NCI-H1694 (cell line): ENCODE measurements around the gene PCDH15.

Source experiments
- DNase-seq: peaks from one replicate; lab custom pipeline; 2025; lab: John Stamatoyannopoulos, UW

The PCDH15 gene

GRCh38 chr10:54130394-54130793 is 670.6 kb downstream of the PCDH15 start:
- no peak for DNase-seq

DNA sequence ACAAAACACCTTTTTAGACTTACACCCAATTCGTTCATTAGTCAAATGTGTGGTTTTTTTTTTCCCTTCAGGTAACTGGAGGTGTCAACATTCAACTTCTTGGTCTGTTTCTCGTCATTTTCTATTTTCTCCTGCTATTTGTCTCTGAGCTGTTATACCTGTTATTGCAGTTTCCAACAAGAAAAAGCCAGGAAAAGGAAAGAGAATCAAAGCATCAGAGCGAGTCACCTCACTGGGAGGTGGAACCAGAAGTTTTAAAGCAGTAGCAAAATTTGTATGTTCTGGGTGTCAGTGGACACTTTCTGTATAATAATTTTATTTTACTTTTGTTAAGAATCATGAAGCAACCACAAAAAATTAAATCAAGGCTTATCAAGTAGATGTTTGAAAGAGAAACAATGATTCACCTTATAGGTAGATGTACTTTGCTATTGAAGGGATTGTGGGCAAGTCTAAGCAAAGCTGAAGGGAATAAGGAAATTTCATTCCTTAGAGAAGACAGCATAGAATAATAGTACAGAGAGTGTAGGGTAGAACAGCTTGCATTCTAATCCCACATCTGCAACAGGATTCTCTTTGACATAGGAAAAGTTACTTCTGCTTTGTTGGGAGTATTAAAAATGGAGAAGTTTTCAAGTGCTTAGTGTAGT is 675.8 kb downstream of the PCDH15 start:
- no peak for DNase-seq

GRCh38 chr10:54124209-54124885 is 676.7 kb downstream of the PCDH15 start:
- no peak for DNase-seq

DNA sequence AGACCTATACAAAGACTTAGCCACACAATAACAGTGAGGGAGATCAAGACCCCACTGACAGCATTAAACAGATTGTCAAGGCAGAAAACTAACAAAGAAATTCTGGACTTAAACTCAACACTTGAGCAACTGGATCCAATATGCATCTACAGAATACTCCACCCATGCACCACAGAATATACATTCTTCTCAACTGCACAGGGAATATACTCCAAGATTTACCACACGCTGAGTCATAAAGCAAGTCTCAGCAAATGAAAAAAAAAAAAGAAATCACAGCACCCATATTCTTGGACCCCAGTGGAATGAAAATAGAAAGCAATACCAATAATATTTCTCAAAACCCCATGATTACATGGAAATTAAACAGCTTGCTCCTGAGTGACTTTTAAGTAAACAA is 680.2 kb downstream of the PCDH15 start:
- DNase-seq = no peak

GRCh38 chr10:54108961-54109360 is 692.1 kb downstream of the PCDH15 start:
- no peak for DNase-seq

- no peak for DNase-seq
Measured at GRCh38 chr10:54096892-54097291, 704.1 kb downstream of the PCDH15 start.

DNA sequence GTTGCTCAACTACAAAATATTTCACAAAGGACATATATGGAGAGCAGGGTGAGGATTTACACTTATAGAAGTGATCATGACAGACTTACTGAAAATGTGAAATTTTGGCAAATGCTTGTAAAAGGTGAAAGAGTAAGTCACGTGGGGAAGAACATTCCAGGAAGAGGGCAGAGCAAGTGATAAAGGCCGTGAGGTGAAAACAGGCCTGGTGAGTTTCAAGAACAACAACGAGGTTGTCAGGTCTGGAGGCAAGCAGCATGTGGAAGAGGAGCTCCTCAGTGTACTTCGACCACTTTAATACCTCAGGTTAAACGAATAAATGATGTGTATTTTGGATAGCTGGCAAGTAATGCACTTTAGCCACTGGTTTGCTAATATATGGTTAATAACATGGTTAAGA is 706.7 kb downstream of the PCDH15 start:
- no peak for DNase-seq

GRCh38 chr10:54091237-54091636 is 709.8 kb downstream of the PCDH15 start:
- DNase-seq = no peak

DNA sequence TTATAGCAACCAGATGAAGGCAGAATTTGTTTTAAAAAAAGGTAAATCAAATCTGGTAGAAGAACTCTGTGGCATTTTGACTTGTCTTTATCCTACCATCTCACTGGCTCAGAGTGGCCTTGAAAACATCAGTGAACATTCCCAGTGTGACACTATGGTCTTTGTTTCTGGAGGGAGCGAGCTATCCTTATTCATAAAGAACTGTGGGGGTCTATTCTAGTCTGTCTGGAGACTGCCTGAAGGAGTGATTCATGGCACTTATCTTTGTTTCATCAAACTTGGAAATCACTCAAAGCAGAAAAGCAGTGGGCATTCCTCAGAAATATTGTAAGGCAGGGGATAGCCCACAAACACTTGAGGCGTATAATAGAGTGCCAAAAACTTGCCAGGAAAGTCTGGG is 719.1 kb downstream of the PCDH15 start:
- DNase-seq = no peak

DNA sequence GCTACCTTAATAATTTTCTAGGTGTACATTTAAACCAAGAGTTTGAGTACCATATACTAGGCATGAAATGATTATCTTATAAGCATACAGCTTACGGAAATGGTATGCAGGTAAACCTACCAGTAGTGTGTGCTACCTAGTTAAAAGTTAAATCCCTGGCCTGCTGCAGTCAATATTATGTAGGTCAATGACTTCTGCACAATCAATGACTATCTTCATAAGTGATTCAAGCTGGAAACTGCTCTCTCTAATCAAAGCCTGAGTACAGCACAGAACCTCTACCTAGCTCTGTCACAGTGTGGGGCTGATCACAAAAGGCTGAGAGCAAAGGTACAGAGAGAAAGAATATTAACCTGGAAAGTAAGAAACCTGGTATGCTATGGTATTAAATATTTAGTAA is 733.7 kb downstream of the PCDH15 start:
- DNase-seq = no peak

DNA sequence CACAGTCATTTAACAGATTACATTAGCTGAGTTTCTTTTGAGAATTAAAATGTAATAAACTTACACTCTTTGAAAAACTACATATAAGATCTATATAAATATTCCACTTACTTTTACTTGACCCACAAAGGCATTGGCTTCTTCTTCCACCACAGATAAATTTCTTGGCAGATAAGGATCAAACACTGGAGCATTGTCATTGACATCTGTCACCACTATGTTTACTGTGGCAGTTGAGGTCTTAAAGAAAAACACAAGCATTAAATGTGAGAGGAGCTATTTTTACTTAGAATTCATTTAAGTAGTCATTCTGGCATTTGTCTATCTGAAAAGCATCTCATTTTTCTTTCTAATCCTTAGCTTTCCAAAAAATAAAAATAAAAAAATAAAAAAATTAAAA is 734.4 kb downstream of the PCDH15 start:
- DNase-seq = no peak

DNA sequence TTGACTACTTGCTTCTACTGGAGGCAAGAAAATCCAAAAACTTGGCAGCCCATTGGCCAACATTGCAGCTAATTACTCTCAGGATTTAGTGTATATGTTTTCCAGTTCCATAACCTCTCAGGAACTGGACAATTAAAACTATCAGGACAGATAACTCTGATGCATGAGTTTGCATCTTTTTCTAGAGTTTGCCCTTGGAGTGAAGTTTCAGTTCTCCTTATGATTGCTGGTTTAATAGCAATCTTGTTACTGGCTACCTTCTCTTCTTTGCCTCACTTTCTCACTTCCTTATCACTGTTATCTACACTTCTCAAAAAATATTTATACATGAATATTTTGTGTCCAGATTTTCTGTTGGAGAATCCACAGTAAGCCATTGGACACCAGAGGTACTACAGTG is 735.9 kb downstream of the PCDH15 start:
- DNase-seq = no peak

GRCh38 chr10:54064215-54064614 is 736.8 kb downstream of the PCDH15 start:
- no peak for DNase-seq

GRCh38 chr10:54063514-54063913 is 737.5 kb downstream of the PCDH15 start:
- no peak for DNase-seq

- no peak for DNase-seq
Measured at GRCh38 chr10:54060572-54060971, 740.5 kb downstream of the PCDH15 start.

GRCh38 chr10:54057357-54057756 is 743.7 kb downstream of the PCDH15 start:
- DNase-seq = no peak

- no peak for DNase-seq
Measured at GRCh38 chr10:54026340-54026739, 774.7 kb downstream of the PCDH15 start.

DNA sequence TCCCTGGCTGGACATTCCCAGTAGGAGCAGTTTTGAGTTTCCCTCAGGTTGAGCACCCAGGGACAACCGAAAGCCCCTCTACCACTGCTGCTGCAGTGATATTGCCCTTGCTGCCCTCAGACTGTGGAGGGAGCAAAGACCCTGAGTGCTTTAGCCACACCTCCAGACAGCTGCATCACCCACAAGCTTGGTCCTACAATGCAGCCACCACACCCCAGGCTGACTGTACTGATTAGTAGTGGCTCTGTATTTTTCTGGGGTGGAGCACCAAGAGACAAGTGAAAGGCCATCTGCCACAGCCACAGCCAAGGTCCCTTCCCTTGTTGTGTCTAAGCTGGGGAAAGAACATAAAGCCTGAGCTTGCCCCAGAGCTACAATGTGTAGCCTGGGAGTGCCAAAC is 789.9 kb downstream of the PCDH15 start:
- no peak for DNase-seq

- DNase-seq = no peak
Measured at GRCh38 chr10:54010337-54010933, 790.6 kb downstream of the PCDH15 start.

DNA sequence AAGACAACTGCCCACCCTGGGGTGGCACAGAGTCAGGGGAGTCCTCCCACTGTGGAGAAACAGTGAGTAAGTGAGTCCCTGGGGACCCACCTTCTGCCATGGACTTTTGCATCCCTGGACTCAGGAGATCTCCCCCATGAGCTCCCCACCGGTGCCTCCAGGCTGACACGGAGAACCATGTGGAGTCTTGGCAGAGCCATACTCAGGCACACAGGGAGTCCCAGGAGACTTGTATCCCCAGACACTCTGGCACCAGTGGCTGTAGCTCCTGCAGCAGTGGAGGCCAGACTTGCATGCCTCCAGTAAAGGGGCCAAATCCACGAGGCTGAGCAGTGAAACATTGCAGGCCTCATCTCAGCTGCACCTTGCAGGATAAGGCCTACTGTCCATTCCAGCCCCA is 791.4 kb downstream of the PCDH15 start:
- no peak for DNase-seq

DNA sequence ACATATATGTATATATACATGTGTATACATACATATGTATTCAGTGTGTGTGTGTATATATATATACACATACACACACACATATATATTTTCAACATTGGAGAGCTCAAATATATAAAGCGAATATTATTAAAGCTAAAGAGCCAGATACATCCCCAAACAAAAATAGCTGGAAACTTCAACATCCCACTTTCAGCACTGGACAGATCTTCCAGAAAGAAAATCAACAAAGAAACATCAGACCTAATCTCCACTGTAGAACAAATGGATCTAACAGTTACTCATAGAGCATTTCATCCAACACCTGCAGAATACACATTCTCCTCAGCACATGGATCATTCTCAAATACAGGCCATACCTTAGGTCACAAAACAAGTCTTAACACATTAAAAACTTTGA is 799.0 kb downstream of the PCDH15 start:
- no peak for DNase-seq

- no peak for DNase-seq
Measured at GRCh38 chr10:53997953-53998352, 803.1 kb downstream of the PCDH15 start.

DNA sequence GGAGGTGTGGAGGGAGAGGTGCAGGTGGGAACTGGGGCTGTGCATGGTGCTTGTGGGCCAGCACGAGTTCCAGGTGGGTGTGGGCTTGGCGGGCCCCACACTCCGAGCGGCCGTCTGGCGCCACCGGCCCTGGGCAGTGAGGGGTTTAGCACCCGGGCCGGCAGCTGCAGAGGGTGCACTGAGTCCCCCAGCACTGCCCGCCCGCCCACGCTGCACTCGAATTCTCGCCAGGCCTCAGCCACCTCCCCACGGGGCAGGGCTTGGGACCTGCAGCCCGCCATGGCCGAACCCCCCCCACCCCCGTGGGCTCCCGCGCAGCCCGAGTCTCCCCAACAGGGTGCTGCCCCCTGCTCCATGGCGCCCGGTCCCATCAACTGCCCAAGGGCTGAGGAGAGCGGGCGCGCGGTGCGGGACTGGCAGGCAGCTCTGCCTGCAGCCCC is 810.2 kb downstream of the PCDH15 start:
- DNase-seq = no peak

DNA sequence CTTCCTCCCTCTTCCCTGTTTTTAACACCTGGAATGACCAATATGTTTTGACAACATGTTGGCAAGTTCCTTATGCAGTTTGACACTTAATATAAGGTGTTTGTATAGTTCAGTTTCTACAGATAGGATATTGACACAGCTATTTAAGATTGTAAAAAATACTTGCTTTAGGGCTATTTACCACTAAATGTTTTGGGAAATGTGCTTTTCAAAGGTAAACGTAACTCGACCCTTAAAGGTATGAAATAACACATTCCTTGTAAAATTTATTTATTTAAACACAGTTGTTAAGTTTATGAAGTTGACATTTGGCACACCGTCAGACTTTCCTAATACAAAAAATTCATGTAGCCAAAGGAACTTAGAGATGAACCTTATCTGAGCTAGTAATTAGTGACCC is 817.6 kb downstream of the PCDH15 start:
- DNase-seq = no peak
